ENCODE results near the gene FGF2.
"Not testable (repeated sequence)": the region's sequence is repeated elsewhere in the genome, so short reads cannot be mapped to it uniquely, and the experiment has no call there.

Gene FGF2

DNA sequence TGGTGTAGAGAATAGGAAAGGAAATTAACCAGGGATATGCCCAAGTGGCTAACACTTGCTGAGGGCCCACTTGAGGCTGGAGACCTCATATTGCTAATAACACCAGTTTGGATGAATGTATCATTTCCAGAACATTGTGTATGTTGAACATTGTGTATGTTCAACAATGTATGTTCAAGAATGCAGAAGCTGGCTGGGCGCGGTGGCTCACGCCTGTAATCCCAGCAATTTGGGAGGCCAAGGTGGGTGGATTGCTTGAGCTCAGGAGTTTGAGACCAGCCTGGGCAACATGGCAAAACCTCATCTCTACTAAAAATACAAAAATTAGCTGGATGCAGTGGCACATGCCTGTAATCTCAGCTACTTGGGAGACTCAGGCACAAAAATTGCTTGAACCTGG lies 23.2 kb downstream of the FGF2 start:
- DNase-seq, result not testable (repeated sequence)

DNA sequence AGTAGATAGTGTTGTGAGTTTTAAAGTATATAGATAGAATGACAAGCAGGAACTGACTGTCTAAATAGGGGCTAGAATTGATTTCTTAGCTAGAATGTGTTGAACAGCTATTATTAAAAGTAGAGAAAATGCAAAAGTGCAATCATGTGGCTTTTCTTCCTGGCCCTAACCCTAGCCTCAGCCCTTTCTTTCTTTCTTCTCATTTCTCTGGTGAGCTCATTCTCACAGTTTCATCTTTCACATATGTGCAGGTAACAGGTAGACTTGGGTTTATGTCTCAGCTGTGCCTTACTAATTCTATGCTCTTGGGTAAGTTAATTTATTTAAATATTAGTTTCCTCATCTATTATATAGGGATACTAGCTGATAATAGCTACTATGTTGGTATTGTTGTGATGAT lies 24.9 kb downstream of the FGF2 start:
- no peak for DNase-seq

DNA sequence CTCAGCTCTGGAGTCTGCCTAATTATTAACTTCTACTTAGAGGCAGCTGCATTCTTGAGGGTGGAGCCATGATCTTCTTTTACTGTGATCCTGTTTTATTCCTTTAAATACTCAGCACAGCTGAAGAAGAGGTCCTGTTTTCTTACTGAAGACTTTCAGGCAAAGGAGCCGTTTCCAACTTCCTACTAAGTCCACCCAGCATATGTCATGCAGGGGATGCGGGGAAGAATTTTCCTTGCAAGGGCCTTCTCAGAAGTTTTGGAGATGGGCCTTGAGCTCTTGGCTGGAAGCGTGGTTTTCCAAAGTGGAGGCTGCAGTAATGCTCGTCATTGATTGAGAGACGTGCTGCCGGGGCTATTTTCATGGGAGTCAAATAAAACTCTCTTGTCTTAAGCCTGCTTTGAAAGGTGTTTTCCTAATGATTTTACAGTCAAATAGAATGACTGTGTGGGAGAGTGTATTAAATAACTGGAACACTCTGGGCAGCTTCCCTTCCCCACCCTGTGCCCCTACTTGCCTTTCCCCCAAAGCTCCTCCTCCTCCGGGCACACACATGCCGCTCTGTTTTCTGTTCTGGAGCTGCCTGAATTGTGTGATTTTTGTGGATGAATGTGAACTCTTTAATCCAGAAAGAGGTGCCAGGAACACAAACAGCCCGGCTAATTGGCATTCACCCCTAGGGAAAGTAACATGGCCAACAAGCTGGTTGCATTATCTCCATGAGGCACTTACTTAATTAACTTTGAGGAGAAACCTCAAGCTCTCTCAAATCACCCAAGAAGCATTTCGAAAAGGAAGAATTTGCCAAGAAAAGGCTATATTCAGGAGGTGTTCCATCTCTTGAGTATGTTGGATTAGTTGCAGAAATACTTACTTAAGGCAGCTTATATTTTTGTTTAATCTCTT lies 28.1 kb downstream of the FGF2 start:
- DNase-seq, result peak; percentile 67 to 81

DNA sequence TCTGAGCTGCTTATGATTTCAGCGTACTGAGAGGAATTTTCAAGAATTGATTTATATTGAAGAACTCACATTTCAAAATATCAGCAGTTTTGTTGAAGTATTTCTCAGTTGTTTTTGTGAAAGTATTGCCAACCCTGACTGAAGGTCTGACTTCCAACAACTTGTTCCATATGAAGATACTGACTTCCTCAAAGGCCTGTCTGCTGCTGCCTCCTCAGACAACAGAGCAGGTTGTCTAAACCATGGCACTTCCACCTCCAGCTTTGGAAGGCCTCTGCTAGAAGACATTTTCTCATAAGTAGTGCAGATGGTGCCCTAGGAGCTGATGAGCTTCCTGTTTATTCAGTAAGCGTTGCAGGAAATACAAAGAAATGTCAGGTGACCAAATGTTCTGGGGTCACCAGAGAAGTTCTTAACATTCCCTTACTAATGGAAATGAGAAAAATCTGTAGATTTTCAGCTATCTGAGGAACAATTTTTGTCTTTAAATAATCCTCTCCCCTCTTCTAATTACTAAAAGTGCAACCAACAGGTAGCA lies 28.8 kb downstream of the FGF2 start:
- DNase-seq, result peak in 1 of 2 experiments; percentile 24

DNA sequence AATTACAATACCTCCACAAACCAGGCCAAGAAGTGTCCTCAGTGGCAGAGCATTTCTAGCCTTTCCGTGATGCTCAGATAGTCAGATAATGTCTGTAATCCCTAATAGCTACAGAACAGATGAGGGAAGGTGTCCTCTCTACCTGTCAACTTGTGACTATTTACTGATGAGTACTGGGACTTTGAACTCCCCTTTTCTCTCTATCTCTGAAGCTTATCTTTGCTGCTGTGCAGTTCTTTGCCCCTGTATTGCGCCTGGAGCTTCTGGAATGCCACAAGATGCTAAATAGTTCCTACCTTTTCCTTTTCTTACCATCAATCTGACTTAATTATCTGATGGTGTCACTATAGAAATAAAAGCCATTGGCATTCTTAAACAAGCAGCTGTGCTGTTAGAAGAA lies 30.5 kb downstream of the FGF2 start:
- DNase-seq, result no peak

DNA sequence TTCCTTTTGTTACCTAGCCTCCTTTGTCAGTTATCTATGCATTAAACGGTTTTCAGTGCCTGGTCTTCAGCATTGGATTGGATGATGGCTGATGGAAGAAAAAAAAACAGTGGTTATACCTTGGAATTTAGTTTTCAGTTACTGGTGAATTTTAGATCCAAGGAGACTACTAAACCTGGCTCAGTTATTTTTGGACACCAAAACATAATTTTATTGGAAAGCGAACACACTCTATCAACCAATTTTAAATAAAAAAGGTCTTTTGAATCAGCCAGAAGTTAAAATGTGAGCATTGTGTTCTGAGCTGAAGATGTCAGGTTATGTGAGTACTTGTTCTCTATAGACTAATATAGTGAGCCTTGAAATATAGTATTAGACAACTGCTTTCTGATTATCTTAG lies 32.1 kb downstream of the FGF2 start:
- DNase-seq, result no peak

DNA sequence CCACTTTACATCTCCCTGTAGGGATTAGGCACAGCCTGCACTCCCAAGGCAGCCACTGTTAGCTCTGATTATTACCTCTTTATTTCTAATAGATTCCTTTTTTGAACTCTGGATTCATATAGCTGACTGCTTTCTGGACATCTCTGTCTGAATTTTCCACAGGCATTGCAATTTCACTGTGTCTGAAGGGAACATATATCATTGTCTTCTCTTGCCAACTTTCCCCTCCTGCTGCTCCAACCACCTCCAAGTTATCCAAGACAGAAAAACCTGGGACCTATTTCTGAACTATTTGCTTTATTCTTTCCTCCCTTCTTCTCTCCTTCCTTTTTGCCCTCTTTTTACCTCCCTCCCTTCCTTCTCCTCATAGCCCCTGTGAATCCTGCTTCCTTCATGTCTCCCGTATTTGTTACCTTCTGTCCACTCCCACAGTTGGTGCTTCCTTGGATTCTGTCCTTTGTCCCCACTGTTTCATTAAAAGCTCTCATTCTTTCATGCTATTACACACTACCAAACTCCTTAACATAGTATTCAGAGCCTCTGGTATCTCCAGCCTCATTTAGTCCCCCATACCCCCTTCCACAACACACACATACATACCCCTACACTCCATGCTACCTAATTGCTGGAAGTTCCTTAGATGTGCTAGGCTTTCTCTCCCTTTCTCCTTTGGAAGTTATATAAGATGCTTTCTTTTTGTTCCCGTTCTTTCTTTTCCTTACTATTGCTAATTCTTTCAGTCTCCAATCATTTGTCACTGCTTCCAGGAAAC lies 34.7 kb downstream of the FGF2 start:
- DNase-seq, result peak in 1 of 2 experiments; percentile 13

DNA sequence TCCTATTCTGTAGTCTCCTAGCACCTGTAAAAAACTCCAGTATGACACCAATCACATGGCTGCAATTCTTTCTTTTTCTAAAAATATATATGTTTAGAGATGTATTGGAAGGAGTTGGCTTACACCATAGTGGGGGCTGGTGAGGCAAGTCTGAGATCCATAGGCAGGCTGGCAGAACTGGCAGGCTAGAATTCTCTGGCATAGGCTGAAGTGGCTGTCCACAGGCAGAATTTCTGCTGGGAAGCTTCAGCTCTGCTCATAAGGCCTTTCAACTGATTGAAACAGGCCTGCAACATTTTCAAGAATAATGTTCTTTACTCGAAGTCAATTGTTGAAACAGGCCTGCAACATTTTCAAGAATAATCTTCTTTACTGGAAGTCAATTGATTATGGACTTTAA lies 37.0 kb downstream of the FGF2 start:
- DNase-seq, result peak in 1 of 2 experiments; percentile 8

DNA sequence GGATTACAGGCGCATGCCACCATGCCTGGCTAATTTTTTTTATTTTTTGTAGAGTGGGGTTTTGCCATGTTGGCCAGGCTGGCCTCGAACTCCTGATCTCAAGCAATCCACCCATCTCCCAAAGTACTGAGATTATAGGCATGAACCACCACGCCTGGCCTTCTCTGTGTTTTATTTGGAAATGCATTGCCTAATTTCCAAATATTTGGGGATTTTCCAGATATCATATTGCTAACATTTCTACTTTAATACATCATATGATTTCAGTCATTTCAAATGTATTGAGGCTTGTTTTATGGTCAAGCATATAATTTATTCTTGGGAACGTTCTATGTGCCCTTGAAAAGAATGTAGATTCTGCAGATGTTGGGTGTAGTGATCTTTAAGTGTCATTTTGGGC lies 38.8 kb downstream of the FGF2 start:
- no peak for DNase-seq

DNA sequence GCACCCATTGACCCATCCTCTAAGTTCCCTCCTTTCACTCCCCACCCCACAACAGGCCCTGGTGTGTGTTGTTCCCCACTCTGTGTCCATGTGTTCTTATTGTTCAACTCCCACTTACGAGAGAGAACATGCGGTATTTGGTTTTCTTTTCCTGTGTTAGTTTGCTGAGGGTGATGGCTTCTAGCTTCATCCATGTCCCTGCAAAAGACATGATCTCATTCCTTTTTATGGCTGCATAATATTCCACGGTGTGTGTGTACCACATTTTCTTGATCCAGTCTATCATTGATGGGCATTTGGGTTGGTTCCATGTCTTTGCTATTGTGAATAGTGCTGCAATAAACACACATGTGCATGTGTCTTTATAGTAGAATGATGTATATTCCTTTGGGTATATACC lies 41.6 kb downstream of the FGF2 start:
- not testable (repeated sequence) for DNase-seq

DNA sequence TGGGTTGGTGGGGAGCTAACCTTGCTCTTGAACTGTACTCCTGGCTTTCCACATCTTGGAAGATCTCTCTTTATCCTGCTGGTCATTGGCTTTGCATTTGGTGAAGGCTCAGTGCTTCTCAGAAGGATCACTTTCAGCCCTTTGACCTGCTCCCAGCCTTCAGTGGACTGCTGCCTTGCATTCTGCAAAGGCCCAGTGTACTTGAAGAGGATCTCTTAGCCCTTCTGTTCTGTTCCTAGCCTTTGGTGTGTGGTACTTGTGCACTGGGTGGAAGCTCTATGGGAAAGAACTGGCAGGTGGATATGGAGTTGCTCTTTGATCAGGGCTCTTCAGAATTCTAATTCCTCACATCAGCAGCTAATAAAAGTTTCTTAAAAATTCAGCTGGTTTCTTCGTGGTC lies 46.5 kb downstream of the FGF2 start:
- no peak for DNase-seq

DNA sequence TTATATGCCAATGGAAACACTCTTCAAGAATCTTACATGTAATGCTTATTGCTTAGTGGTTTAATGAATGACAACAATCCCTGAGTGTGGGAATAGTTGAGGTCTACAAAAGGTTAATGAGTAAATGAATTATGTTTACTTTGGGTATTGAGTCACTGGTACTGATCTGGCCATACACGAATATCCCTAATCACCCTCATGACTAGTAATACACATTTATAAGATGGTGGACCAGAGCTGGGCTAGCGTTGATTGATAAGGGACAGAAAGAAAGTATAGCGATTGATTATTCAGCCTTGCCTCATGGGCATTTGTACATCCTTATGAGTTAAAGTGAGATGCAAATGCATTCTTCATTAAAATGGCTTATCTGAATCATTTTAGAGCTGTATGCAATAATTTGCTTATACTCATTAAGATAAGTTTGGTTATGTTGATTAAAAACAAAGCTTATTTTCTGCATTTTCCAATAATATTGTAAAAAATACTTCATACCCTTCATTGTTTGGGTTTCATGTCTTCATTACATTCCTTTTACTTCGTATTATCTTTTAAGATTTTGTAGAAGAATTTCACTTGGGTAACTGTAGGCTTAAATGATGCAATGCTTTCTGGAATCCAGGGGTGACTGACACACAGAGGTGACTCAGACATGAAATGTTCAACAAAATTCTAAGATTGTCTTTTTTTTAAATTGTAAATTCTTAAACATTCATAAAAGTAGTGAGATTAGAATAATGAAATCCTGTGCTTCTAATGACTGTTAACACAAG lies 47.4 kb downstream of the FGF2 start:
- DNase-seq, result no peak

DNA sequence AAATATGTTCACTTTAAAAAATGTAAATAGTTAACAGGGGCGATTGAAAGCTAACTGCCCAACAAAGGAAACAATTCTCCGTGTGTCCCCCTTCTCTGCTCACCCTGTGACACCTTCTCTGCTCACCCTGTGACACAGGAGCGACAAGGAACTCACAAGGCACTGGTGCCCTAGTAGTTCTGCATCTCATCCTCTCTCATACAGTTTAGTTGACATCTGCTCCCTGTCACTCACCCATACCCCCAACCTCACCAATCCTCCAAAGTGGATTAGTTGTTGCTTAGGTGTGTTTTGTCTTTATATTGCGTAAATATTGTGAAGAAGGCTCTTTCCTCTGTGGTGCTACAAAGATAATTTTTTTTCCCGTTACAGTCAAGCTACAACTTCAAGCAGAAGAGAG lies 49.3 kb downstream of the FGF2 start:
- no peak for DNase-seq

DNA sequence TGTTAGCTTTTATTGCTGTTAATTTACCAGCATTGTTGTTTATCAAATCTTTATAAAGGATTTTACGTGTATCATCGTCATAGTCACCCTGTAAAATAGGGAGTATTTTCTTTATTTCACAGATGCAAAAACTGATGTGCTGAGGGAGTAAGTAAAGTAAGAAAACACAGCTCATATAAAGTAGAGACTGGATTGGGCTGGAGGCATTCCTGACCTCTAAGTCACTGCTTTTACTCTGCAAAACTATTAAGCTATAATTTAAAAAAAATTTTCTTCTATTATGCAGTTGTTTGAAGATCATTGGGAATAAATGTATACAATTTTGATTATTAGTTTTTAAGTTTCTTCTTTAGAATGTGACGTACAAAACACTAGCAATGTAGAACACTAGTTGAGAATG lies 49.8 kb downstream of the FGF2 start:
- DNase-seq, result no peak

DNA sequence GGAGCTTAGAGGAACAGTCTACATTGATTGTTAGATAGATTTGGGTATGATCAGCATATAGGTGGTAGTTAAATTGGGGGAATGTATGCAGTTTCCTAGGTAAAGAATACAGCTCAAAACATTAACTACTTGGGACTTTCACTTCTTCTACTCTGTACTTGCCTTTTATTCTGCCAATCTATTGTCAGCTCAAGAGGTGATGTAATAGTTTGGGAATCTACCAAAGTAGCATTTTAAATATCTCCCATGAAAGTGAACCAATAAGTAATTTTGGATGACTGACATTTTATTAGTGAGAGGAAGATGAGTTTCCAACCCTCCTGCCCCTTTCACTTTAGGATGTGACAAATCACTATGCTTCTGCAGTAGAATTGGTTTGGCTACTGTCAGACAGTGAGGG lies 52.4 kb downstream of the FGF2 start:
- DNase-seq, result no peak

DNA sequence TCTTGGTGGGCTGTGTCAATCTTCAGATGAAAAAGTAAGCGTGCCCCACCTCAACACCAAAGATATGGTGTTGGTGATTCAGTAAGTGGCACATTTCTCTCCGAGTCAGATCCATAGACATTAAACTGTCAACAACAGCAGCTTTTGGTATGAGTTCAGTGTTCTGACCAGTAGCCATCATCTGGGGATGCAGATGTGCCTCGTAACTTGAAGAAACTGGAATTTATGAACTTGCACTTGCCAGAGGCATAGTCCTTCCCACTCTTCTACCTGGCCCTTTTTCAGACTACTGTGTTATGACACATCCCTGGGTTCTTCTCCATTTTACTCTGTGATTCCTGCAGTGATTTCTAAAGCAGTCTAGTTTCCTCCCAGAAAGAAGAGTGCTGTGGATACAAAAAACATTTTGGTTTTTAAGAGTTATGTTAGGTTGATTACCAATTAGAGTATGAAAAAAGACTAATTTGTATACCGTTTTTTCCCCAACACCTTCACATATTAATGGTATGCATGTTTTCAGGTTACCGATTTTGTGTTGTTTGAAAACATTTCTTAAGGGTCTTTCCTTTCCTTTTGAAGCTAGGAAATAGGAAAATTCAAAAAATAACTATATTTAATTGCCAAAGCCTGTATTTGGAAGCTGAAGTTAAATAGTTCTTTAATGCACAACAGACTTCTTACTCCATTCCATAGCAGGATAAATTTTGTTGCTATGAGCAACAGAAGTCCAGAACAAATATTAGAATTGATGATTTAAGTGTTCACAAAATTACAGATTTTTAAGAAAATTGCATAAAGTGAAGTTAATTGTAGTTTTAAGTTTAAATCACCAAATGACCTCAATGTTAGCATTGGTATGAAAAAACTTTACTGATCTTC lies 56.5 kb downstream of the FGF2 start:
- DNase-seq, result no peak

DNA sequence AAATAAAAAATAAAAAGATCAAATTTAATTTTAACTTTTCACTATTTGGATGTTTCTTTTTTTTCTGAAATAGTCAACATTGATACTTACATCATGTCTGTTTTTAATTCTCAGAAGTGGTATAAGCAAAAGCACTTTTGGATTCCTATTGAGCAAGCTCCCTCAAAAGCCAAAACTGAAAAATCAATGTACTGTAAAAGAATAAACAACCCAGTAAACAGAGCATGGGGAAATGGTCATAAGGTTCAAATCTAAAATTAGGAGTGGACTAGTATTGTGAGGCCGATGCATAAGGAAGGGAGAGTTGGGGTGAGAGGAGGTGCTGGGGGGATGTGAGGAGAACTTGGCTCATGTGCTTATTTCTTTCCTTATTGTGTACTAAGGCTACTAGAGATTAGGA lies 57.9 kb downstream of the FGF2 start:
- DNase-seq, result no peak

DNA sequence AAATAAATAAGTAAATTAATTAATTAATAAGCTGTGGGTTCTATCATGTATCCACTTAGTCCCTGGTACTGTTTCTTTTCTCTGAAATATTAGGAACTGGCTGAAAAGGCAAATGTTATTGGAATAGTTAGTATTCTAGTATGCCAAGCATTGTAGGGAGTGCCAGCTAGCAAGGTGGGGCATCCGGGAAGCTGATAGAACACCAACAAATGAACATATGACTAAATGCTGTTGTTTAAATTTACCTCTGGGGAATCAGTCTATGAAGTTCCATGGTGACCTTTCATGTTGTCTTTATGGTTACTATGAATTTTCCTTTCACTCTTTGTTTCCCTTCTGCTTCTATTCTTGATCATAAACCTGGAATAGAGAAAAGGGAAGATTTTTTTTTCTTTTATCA lies 63.1 kb downstream of the FGF2 start:
- DNase-seq, result no peak

DNA sequence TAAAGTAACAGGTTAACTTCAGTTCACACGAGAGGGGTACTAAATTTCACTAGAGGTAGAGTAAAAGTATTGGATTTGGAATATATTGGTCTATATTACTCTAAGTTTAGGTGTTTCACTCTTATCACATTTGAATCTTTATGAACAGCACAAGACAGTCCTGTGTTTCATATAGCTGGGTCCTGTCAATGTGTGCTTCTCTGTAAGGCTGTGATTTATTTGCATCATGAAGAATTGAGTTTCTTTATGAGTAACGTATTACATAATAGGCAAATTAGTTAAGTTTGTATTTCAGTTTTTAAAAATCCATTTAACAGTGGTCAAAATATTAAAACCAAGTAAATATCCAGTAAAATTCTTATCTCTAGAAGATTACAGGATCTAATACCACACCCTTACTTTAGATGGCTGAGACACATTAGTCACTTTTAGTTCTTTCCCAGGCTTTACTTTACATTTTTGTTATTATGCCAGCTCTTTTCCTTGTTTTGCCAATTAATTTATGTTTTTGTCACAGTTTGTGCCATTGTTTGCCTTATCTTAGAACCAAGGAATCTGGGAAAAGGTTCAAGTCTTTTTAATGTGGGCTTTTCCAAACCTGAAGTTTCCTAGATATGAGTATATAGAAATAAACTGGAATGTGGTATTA lies 63.6 kb downstream of the FGF2 start:
- DNase-seq, result no peak

DNA sequence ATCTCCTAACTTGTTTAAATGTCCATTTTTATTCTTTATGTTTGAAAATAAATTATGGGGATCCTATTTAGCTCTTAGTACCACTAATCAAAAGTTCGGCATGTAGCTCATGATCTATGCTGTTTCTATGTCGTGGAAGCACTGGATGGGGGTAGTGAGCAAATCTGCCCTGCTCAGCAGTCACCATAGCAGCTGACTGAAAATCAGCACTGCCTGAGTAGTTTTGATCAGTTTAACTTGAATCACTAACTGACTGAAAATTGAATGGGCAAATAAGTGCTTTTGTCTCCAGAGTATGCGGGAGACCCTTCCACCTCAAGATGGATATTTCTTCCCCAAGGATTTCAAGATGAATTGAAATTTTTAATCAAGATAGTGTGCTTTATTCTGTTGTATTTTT lies 68.2 kb downstream of the FGF2 start:
- no peak for DNase-seq

DNA sequence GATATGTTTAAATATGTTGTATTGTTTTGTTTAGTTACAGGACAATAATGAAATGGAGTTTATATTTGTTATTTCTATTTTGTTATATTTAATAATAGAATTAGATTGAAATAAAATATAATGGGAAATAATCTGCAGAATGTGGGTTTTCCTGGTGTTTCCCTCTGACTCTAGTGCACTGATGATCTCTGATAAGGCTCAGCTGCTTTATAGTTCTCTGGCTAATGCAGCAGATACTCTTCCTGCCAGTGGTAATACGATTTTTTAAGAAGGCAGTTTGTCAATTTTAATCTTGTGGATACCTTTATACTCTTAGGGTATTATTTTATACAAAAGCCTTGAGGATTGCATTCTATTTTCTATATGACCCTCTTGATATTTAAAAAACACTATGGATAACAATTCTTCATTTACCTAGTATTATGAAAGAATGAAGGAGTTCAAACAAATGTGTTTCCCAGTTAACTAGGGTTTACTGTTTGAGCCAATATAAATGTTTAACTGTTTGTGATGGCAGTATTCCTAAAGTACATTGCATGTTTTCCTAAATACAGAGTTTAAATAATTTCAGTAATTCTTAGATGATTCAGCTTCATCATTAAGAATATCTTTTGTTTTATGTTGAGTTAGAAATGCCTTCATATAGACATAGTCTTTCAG lies 68.8 kb downstream of the FGF2 start:
- DNase-seq, result no peak

Measured in NCI-H446 (cell line).